Keratinocyte (primary cell): ENCODE results near the gene FCF1. TPM values are rescaled to one million over a fixed set of nuclear protein-coding genes. Genes with fewer than 3 reads are reported as not detected.

ENCODE experiments used
- DNase-seq: peaks from one replicate; pipeline ENCODE4 v3.0.0-alpha.2; 2011; ENCODE audit warnings: low read depth, missing footprints, low spot score
- FAIRE-seq: peaks from 2 replicates; lab custom pipeline; 2011; peaks lifted over from hg19 to GRCh38; lab: Jason Lieb, UNC
- H2AFZ ChIP-seq: 2 replicates; pipeline ENCODE4 v1.6.0; 2012; ENCODE audit warnings: low read length, control low read depth, inconsistent platforms; ENCODE audit not compliant: control insufficient read depth
- H3K27ac ChIP-seq: 2 replicates; pipeline ENCODE4 v1.5.1; 2011; ENCODE audit warnings: low read length; ENCODE audit not compliant: control insufficient read depth, insufficient read depth
- H3K27me3 ChIP-seq: 3 replicates; pipeline ENCODE4 v1.6.0; 2011; ENCODE audit warnings: low read length; ENCODE audit not compliant: control insufficient read depth, insufficient read depth; ENCODE audit errors: extremely low read depth
- H3K36me3 ChIP-seq, 2 experiments: 2 replicates in 1 of 2; 3 replicates in 1 of 2; pipeline ENCODE4 v1.5.1; 2011; ENCODE audit warnings: low read length in 2 of 2, mild to moderate bottlenecking in 1 of 2; ENCODE audit not compliant: control insufficient read depth in 2 of 2, insufficient read depth in 2 of 2; ENCODE audit errors: extremely low read depth in 1 of 2
- H3K4me1 ChIP-seq: 3 replicates; pipeline ENCODE4 v1.5.1; 2011; ENCODE audit warnings: low read length; ENCODE audit not compliant: control insufficient read depth, insufficient read depth; ENCODE audit errors: extremely low read depth
- H3K4me2 ChIP-seq: 3 replicates; pipeline ENCODE4 v1.6.0; 2011; ENCODE audit warnings: low read depth, low read length; ENCODE audit not compliant: control insufficient read depth, insufficient read depth; ENCODE audit errors: extremely low read depth
- H3K4me3 ChIP-seq, 3 experiments: fragments of 200-600 bp in 1 of 3; sonication (generic) in 1 of 3; 2 replicates in 2 of 3; 3 replicates in 1 of 3; pipeline ENCODE4 v1.5.1; 2011 to 2016; ENCODE audit warnings: low read length in 3 of 3, mild to moderate bottlenecking in 3 of 3, control low read depth in 2 of 3, inconsistent platforms in 1 of 3, low read depth in 1 of 3, mixed read lengths in 1 of 3, mixed run types in 1 of 3, moderate library complexity in 1 of 3; ENCODE audit not compliant: control insufficient read depth in 2 of 3, insufficient read depth in 2 of 3; ENCODE audit errors: extremely low read depth in 1 of 3
- H3K79me2 ChIP-seq: 2 replicates; pipeline ENCODE4 v1.6.0; 2012; ENCODE audit warnings: low read length; ENCODE audit not compliant: control insufficient read depth, insufficient read depth
- H3K9ac ChIP-seq: 3 replicates; pipeline ENCODE4 v1.6.0; 2011; ENCODE audit warnings: low read length; ENCODE audit not compliant: control insufficient read depth, insufficient read depth; ENCODE audit errors: extremely low read depth
- H3K9me1 ChIP-seq: 3 replicates; pipeline ENCODE4 v1.6.0; 2011; ENCODE audit warnings: low read length; ENCODE audit not compliant: control insufficient read depth, insufficient read depth; ENCODE audit errors: extremely low read depth
- H3K9me3 ChIP-seq: 2 replicates; pipeline ENCODE4 v1.5.1; 2012; ENCODE audit warnings: low read depth, low read length; ENCODE audit not compliant: control insufficient read depth
- H4K20me1 ChIP-seq: 3 replicates; pipeline ENCODE4 v1.6.0; 2011; ENCODE audit warnings: low read length; ENCODE audit not compliant: control insufficient read depth, insufficient read depth; ENCODE audit errors: extremely low read depth
- EZH2 ChIP-seq: IDR thresholded peaks from one replicate; pipeline ENCODE4 v1.6.1; 2012; ENCODE audit warnings: inconsistent platforms, mild to moderate bottlenecking, low read length, moderate library complexity
- dilution Hi-C: fragments of 300-500 bp; cut with MboI; formaldehyde crosslinking; loops from one replicate; pipeline ENCODE4 v1.7.0; 2020; ENCODE audit warnings: low sequenced_read_pairs; ENCODE audit not compliant: extremely low pct_ligation_motif_present
- polyA minus RNA-seq, 3 experiments: library from RNA; depleted of rRNA, polyadenylated mRNA; stranded (reverse); fragments of >200 nt; gene quantifications; 1 replicate in 1 of 3; 2 replicates in 1 of 3; 3 replicates in 1 of 3; pipeline ENCODE4 v1.2.3, GENCODE V29; 2011
- polyA plus RNA-seq, 5 experiments: library from polyadenylated mRNA; depleted of rRNA in 3 of 5; stranded (reverse) in 3 of 5; stranded (forward) in 1 of 5; unstranded in 1 of 5; fragments of >200 nt; gene quantifications; 1 replicate in 1 of 5; 2 replicates in 3 of 5; 3 replicates in 1 of 5; pipeline versions ENCODE4 v1.2.1 to v1.2.3, GENCODE V29; 2011 to 2012; ENCODE audit warnings: missing spikeins in 2 of 5, low read depth in 1 of 5, low replicate concordance in 1 of 5
- TF ChIP-seq, protein P1 (sequence below), 3 experiments: IDR thresholded peaks in 1 of 3; conservative IDR thresholded peaks in 1 of 3; optimal IDR thresholded peaks in 1 of 3; 2 replicates in 2 of 3; 3 replicates in 1 of 3; pipeline versions ENCODE3 to v1.5.1; 2011; ENCODE audit warnings: low read length in 3 of 3, mild to moderate bottlenecking in 3 of 3, moderate library complexity in 2 of 3, control low read depth in 1 of 3, inconsistent platforms in 1 of 3; ENCODE audit not compliant: insufficient read depth in 2 of 3; ENCODE audit errors: extremely low read depth in 1 of 3

Gene FCF1, protein sequence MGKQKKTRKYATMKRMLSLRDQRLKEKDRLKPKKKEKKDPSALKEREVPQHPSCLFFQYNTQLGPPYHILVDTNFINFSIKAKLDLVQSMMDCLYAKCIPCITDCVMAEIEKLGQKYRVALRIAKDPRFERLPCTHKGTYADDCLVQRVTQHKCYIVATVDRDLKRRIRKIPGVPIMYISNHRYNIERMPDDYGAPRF
- polyA plus RNA-seq (49.0 to 86.8 TPM (median 53.5 TPM) in 3 replicates), polyA minus RNA-seq (16.6 to 90.7 TPM (median 50.3 TPM) in 3 replicates)
- polyA plus RNA-seq (2011; ENCODE audit: low read depth): 35.4 TPM
- 58.7 and 112 TPM in 2 replicates for polyA plus RNA-seq (2011; cell fraction: cytosol; rRNA removed)
- 49.0 and 63.8 TPM in 2 replicates for polyA plus RNA-seq (2011; cell fraction: nucleus; rRNA removed)
- 49.5 and 51.8 TPM in 2 replicates for polyA plus RNA-seq (2012; ENCODE audit: low replicate concordance)
- 18.8 TPM for polyA minus RNA-seq (2011; cell fraction: cytosol; rRNA and poly(A)+ RNA removed)
- polyA minus RNA-seq (2011; cell fraction: nucleus; rRNA and poly(A)+ RNA removed): 7.9 and 31.7 TPM in 2 replicates

- H3K9me1 ChIP-seq: no peaks in the 10 kb centered on the region
- H3K9ac ChIP-seq: peak within 1 kb of the TSS; percentile 86
- H3K4me3 ChIP-seq: peak within 1 kb of the TSS; percentile 71 to 92 (median 82)
- TF ChIP-seq, protein P1, sequence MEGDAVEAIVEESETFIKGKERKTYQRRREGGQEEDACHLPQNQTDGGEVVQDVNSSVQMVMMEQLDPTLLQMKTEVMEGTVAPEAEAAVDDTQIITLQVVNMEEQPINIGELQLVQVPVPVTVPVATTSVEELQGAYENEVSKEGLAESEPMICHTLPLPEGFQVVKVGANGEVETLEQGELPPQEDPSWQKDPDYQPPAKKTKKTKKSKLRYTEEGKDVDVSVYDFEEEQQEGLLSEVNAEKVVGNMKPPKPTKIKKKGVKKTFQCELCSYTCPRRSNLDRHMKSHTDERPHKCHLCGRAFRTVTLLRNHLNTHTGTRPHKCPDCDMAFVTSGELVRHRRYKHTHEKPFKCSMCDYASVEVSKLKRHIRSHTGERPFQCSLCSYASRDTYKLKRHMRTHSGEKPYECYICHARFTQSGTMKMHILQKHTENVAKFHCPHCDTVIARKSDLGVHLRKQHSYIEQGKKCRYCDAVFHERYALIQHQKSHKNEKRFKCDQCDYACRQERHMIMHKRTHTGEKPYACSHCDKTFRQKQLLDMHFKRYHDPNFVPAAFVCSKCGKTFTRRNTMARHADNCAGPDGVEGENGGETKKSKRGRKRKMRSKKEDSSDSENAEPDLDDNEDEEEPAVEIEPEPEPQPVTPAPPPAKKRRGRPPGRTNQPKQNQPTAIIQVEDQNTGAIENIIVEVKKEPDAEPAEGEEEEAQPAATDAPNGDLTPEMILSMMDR (optimal IDR thresholded peaks at IDR 0.05 in 1 of 3, IDR thresholded peaks at IDR 0.05 in 1 of 3, conservative IDR thresholded peaks at IDR 0.05 in 1 of 3; ENCODE audit: extremely low read depth in 1 of 3, insufficient read depth in 2 of 3, low read length in 3 of 3): no peak
- TF ChIP-seq EZH2: no peak
- peak; percentile 86 for FAIRE-seq
- peak within 1 kb of the TSS; percentile 97 for H3K4me2 ChIP-seq
- peaks cover 18% of the 10 kb centered on the region for H3K4me1 ChIP-seq
- peaks cover 2% of the 10 kb centered on the region for H4K20me1 ChIP-seq
- dilution Hi-C loops: no loop called here
- no peaks in the 10 kb centered on the region for H3K27me3 ChIP-seq
- peak; percentile 15 for DNase-seq
- H3K79me2 ChIP-seq: peaks cover 66% of the 10 kb centered on the region
- peak within 1 kb of the TSS; percentile 82 for H2AFZ ChIP-seq
- no peaks in the 10 kb centered on the region for H3K9me3 ChIP-seq
- peak within 1 kb of the TSS; percentile 84 for H3K27ac ChIP-seq
- peaks cover 0 to 3% of the 10 kb centered on the region in 2 experiments for H3K36me3 ChIP-seq
Measured at GRCh38 chr14:74712499-74713394, at the start of gene FCF1, which contains the start of gene AREL1. Gene FCF1, plus strand, starts transcription at chr14:74713144. Its CDS starts 54 bp downstream, at chr14:74713198. Gene AREL1, minus strand, starts transcription at chr14:74713080. Its CDS starts 27,465 bp downstream, at chr14:74685615.

DNA sequence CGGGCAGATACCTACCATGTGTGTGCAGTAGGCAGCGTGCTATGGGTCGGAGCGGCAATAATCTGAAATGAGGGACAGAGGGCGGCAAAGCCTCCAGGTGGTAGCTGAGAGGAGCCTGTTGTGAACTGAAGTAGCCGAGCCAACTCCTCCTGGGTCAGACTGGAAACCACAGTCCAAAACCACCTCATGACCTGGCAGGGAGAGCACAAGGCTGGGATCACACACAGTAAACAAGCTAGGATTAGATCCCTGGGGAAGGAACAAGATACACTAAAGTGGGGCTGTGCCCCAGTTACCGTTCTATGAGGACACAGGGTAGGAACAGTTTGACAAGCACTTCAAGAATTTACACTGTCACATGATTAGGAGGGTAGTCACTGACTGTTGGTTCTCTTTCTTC lies 49.1 kb upstream of the FCF1 start:
- no peak for FAIRE-seq
- no peaks in the 10 kb centered on the region for H3K9me3 ChIP-seq
- H4K20me1 ChIP-seq: no peaks in the 10 kb centered on the region
- H3K4me3 ChIP-seq: no peak overlapping the region
- H3K27me3 ChIP-seq: no peaks in the 10 kb centered on the region
- no peak for TF ChIP-seq EZH2
- TF ChIP-seq, protein P1 (optimal IDR thresholded peaks at IDR 0.05 in 1 of 3, IDR thresholded peaks at IDR 0.05 in 1 of 3, conservative IDR thresholded peaks at IDR 0.05 in 1 of 3; ENCODE audit: extremely low read depth in 1 of 3, insufficient read depth in 2 of 3, low read length in 3 of 3): no peak
- H3K9me1 ChIP-seq: no peaks in the 10 kb centered on the region
- no peak overlapping the region for H3K27ac ChIP-seq
- H3K4me2 ChIP-seq: no peak overlapping the region
- peaks cover 16 to 47% of the 10 kb centered on the region in 2 experiments for H3K36me3 ChIP-seq
- H3K9ac ChIP-seq: no peak overlapping the region
- H3K4me1 ChIP-seq: peaks cover 13% of the 10 kb centered on the region
- DNase-seq: no peak
- no peaks in the 10 kb centered on the region for H3K79me2 ChIP-seq
- no peak overlapping the region for H2AFZ ChIP-seq
- dilution Hi-C loops: no loop called here
